ENCODE results near the gene SND1.

DNA sequence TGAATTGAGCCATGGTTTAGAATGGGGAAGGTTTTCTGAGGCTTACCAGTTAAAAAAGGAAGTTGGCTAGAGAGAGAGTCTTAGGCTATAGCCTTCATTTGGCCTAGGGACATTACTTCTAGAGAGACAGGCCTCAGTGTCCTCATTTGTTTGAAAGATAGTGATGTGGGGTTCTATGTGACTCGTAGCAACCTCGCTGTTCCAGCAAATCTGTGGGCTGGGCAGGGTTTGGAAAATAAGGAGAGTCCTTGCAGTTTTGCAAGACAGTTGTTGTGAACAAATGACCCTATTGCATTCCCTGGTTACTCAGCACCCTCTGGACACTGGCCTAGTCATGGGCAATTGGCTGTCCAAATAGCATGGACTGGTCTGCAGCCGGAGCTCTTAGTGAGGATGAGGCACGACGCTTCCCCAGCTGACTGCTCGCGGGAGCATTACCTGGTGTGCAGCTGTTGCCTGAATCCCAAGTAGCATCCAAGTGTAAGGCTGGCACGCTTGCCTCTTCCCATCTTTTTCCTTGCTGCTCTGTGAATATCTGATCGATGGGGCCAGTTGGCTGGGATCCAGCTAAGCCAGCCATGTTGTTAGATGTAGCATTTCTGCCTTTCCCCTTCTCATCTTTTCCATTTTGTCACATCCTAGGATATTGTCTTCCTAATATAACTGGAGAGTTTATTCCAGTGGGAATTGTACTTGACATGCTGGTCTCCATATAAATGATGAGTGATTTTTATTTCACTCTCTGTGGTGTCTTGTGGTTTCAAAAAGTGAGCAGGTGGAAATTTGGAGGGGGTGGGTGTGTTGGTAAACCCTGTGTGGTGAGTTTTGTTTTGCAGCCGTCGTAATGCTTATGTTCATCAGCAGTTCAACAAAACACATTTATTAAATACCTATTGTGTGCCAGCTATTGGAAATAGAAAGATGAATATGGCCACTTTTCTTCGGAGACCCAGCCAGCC, 99.8 kb downstream of the SND1 start:
- TF ChIP-seq POLR2A (IDR thresholded peaks at IDR 0.05; ENCODE audit: low read length) (no peak), GATA1 (IDR thresholded peaks at IDR 0.05; ENCODE audit: low read depth, low read length) (no peak)

All from erythroblast (primary cell).